HG03457 (cell line): ENCODE results near the gene ZNF485.
"Not testable (repeated sequence)": the region's sequence is repeated elsewhere in the genome, so short reads cannot be mapped to it uniquely, and the experiment has no call there.

Experiments
- ATAC-seq: cut with Tn5 transposase; IDR thresholded peaks from one replicate; pipeline ENCODE4 v1.9.1; 2021; ENCODE audit warnings: moderate number of reproducible peaks; ENCODE audit not compliant: unreplicated experiment

The ZNF485 gene

DNA sequence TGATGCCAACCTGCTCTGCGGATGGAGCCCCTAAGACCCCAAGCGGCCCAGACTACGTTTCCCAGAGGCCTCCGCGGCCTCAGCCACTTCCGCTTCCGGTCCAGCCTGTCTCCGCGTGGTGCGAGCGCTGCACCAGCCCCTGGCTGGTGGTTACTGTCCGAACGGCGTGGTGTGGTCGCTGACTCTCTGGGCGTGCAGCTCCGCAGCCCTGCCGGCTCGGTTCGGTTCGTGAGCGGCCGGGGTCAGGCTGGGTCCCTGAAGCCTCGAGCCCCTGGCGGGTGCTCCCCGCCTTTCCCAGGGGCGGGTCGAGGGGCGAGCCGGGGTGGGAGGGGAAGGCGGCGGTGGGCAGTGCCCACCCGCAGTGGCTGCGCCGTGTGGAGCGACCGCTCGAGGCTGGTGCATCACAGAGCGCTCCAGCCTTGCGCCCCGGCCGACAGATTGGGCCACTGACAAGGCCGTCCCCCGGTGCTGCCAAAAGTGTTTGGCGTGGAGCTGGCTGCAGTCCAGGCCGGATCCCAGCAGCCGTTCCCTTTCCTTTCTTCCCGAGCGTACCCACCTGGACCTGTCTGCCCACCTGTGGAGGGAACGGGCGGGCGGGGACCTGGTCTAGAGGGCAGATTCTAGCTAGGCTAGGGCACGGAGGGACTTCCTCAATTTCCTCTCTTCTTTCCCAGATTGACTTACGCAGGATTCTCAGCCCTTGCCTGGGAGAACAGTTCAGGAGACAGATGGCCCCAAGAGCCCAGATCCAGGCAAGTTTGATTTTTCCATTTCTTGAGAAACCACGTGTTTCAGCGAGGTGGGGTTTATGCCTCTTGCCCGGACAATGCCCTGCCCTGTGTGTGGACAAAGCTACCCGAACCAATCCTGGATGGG, at the start of gene ZNF485:
Gene ZNF485, plus strand, starts transcription at position 116 of the 876 bp plus-strand sequence. Its CDS starts 613 bp downstream, at position 729.
- peak; percentile 97 for ATAC-seq

DNA sequence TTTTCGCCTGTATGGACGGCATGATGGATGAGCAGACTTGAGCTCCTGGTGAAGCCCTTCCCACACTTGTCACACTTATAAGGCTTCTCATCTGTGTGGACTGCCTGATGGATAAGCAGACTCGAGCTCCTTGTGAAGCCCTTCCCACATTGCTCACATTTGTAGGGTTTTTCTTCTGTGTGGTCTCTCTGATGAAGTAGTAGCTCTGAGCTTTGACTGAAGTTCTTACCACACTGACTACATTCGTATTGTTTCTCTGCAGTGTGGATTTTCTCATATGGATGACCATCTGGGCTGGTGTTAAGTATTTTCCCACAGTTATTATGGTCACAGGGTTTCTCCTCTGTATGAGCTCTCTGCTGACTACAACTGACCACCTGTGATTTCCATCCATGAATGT, 49.0 kb upstream of the ZNF485 start:
- ATAC-seq: no peak

DNA sequence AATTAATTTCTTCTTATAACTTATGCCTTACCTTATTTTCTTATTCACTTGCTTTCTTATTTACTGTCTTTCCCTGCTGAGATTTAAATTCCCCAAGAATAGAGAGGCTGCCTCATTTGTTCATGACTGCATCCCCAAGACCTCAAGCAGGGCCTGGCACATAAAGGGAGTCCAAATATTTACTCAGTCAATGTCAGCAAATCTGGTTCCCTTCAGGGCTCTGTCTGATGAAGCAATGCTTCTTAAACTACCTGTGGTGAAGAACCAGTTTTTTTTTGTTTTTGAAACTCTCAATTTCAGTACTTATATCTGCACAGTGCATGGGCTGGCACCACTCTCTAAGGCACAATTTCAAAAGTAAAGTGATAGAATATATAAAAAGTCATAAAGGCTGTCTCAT, 36.6 kb upstream of the ZNF485 start:
- ATAC-seq: no peak

DNA sequence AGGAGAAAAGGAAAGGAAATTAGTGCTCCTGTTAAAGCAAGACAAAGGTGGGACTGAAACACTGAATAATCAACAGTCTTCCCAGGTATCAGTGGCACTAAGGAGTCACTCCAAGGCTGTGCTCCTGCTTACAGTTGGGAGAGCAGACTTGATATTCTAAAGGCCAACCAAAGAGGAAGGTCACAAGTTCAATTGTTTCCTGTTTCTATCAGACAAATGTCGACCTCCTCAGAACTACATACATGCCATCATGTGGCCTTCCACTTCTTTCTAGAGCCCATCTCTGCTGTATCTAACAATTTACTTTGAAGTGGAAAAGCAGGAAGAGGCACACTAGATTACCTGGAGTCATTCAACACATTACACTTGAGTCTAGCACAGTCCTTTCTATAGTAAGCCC, 35.3 kb upstream of the ZNF485 start:
- no peak for ATAC-seq

DNA sequence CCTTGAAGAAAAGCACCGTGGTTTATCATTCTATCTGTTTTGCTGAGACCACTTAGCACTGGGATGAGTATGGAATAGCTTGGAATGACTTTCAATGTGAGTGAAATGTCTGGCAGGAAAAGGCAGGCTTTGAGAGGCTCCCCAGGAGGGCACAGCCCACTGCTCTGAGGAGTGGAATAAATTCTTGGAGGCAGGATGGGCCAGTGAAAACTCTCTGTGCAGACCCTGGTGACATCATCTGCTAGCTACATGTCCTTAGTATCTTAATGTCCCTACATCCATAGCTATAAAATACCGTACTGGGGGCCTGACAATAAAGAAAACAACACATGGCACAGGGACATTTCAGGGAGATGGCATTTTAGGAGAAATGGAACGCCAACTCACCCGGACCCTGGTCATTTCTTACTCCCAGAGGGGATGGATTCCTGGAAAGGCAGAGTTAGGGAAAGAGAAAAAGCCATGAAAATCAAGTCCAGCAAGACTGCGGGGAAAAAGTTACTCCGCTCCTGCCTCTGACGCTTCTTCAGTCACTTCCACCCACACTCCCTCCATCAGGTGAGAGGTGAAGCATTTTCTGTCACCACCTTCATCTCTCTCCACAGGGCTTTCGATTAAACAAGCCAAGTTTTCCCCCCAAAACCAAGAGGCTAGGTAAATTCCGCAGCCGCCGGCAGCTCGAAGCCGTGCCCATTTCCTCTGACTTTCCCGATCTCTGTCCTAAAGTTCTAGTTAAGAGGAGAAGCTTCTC, 32.8 kb upstream of the ZNF485 start:
- ATAC-seq: no peak

DNA sequence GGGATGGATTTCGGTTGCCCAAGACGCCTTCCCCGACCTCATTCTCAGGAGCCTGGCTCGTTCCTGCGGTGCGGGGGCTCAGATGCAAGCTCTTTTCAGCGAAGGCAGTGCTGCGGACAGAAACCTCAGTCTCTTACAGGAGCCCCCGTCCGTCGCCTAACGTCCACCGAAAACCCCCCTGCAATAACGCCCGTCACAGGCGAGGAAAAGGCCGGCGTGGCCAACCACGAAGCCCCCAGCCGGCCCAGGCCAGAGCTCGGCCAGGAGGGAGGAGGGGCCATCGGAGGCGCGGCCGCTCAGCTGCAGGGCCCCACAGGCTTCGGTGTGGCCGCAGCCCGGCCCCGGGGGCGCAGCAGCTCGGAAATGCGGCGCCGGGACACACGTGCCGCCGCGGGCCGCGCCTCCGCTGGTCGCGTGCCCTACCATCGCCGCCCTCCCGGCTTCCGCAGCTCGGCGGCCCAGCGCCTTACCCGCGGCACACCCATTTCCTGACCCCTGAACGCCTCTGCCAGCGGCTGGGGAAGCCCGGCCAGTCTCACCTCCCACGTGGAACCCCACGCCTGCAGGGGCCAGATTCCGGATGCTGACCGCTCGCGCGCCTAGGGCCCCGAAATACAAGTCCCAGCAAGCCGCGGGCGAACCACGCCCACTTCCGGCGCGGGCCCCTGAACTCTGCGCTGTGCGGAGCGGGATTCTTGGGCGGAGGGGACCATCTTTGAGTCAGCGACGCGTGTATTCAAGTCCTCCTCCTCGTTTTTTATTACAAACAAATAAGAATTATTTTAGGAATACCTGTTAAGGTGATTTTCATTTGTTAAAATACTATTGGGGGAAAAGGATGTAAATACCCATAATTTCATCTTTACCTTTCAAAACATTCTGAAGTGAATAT, 32.0 kb upstream of the ZNF485 start, which contains the start of gene ZNF239:
Gene ZNF239, minus strand, starts transcription at position 616 of the 892 bp plus-strand sequence. CDS start 16,537 bp downstream, outside the sequence.
- ATAC-seq: peak; percentile 87

DNA sequence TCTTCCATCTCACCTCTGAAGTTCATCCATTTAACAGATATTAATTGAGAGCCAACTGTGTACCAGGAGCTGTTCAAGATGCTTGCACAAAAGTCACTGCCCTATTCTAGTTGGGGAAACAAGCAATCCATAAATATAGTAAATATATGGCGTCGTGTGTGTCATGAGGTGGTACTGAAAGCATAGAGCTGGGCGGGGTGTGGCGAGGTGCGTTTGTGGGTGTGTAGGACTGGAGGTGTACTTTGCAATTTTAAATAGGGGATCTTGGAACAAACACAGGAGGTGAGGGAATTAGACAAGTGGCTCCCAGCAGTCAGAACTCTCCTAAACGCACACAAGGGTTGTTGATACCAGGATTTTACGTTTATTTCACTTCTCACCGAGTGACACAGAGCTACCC, 31.3 kb upstream of the ZNF485 start:
- ATAC-seq: no peak

DNA sequence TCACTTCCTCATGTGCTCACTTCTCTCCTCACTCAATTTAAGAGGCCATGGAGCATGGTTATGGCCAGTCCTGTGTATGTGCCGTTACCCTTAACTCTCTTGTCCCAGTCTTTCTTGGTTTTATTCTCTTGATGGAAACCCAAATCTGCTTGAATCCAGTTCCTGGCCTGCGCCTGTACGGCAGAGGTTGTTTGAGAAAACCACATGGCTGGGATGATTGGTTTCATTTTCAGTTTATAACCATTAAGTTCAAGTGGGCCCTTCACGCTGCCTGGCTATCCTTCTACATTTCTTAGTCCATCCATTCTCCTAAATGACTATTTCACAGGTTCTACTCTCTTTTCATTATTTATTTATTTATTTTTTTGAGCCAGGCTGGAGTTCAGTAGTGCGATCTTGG, 30.2 kb upstream of the ZNF485 start:
- no peak for ATAC-seq

DNA sequence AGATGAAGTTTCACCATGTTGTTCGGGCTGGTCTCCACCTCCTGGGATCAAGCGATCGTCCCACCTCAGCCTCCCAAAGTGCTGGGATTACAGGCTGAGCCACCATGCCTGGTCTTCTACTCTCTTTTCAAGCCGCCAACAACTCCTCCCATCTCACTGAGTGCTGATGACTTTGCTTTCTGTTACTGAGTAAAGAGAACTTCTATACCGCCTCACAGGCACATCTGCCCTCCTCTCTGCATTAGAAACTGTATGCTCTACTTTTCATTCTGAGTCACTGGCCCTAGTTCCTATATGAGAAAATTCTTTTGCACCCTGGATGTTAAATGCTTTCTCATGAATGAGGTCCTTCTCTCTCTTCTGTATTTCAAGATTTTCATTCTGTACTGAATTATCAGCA, 29.7 kb upstream of the ZNF485 start:
- ATAC-seq: no peak

DNA sequence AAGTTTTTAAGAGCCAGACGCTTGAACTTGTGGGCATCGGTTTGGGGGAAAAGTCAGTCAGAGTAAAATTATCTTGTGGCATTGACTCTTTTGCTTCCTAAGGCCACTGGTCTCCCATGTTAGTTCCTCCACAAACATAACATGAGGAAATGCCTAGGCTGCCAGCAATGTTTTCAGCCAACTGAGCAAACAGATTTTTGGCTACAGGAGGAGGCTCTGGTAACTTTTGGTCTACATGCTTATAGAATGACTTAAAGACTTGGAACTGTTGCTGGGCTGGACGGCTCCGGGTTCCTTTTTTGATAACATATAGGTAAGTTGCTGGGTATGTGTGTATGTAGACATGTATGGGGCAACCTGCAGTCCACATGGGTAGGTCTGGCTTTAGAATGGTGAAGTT, 22.2 kb upstream of the ZNF485 start:
- no peak for ATAC-seq

DNA sequence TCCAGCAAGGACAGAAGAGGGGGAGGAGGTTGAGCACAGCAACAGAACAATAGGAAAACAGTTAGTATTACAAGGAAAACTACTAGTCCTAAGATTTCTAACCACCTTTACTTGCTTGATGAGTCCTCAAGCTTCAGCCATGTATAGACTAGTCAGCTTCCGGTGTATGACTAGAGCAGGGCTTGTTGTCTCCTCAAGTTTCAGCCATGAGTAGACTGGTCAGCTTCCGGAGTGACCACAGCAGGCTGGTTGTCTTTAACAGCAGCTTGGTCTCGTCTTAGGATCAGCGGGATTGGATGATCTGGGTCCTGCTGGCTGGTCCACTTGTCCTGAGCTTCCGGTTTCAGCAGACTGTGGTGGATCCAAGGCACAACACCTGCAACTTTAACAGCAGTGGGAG, 21.2 kb upstream of the ZNF485 start:
- no peak for ATAC-seq

DNA sequence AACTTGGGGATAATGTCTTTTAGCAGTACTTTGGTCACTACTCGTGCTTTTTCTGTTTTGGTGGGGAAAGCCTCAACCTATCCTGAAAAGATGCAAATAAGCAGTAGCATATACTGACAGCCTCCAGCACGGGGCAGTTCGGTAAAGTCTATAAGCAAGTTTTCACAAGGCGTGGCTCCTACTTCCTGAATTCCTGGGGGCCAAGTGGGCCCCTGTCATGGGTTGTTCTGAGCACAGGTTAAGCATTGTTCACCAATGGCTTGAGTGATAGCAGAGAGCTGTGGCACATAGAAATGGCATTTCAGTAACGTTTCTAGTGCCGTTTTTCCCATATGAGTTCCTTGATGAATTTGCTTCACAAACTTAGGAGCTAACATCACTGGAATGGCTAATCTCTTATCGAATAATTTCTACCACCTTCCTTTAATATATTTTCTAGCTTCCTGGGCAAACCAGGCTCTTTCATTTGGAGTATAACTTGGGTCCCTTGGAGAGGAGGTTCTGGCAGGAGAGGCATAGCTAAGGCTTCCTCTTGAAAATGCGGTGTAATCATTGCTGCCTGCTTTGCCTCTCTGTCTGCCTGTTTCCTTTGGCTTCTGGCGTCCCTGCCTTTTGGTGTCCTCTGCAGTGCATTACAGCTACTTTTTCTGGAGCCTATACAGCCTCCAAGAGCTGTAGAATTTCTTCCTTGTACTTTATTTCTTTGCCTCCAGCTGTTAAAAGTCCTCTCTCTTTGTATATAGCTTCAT, 20.1 kb upstream of the ZNF485 start:
- no peak for ATAC-seq

DNA sequence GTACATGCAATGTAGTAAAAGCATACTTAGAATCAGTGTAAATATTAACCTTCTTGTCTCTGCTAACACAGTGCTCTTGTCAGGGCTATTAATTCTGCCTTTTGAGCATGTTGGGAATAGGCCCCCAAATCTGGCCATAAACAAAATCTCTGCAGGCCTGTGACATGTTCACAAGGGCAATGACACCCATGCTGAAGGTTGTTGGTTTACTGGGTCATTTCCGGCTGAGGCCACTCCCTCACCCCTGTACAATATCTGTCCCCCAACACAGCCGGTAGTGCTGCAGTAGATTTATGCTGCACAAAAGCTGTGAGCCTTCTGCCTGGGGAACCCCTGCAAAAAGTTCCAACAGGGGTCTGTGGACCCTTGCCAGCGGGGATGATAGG, 19.5 kb upstream of the ZNF485 start:
- ATAC-seq: not testable (repeated sequence)

DNA sequence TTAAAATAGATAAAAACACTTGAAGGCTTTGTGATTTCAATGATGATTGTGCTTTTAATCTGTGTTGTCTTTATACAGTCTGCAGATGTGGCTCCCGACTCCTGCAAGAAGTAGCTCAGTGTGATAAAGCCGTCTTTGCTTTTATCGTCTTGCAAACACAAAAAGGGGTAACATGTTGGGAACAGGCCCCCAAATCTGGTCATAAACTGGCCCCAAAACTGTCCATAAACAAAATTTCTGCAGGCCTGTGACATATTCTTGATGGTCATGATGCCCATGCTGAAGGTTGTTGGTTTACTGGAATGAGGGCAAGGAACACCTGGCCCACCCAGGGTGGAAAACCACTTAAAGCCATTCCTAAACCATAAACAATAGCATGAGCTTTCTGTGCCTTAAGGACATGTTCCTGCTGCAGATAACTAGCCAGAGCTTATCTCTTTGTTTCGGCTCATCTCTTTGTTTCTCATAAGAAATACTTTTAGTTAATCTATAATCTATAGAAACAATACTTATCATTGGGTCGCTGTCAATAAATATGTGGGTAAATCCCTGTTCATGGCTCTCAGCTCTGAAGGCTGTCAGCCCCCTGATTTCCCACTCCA, 14.8 kb upstream of the ZNF485 start:
- no peak for ATAC-seq

DNA sequence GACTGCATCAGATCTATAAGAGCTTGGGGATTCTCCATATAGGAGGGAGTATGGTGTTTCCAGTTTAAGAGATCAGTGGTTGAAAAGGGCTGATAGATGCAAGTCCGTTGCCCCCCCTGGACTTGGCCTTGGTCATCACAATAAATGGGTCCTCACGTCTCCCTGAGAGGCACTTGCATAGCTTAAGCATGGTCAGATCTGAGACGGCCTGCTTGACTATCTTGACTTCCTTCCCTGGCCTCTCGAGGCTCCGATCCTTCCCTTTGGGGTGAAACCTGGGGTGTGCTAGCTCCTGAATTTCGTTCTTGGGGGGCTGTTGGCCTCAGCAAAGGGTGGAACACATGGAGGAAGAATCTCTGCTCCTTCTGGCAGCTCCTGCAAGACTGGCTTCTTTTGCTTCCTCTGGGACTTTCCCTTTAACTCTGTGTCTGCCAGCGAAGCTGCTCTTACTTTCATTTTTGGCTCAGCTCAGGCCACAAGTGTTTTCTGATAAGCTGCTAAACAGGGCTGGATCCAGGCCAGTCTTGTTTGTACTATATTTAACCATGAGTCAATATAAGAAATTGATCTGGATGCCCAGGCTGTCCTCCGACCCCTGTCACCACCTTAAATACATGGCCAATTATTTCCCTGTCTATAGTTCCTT, 11.2 kb upstream of the ZNF485 start:
- peak; percentile 92 for ATAC-seq

DNA sequence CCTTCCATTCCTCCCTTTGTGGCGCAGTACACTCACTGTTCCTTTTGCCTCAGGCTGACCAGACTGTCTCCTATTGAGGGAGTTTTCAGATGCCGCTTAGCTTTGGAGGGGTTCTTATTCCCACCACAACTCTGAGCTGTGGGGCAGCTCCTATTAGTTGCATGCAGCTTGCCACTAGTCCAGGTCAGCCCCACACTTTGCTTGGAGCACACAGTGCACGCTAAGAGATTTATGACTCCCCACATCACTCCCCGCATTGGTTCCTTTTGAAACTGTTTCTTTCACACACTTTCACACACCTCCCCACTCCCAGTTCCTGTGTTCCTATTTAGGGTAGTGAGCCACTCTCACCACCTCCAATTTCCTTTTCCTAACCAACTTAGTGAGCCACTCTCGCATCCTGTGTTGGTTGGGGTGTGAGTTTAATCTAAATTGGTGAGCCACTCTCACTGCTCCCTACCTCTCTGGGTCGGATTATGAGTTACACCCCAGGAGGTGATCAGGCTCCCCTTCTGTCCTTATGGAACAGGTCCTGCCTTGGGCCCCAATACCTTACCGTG, 10.4 kb upstream of the ZNF485 start:
- ATAC-seq: peak; percentile 45

DNA sequence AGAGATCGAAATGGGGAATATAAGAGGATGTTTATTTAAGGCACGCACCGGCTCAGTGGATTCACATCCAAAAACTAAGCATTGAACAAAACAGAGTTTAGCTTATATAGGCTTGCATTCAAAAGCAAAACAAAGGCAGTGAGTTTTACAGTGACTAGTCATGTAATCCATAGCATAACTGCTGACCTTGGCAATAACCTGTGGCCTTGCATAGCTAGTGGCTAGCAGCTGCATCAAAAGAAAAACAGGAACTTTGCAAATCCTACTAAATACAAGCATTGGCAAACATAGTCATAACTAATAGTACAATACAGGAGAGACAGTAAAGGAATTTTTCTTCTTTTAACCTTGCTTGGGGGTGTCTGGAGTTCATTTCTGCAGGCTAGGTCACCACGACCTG, 9.7 kb upstream of the ZNF485 start:
- ATAC-seq: no peak

DNA sequence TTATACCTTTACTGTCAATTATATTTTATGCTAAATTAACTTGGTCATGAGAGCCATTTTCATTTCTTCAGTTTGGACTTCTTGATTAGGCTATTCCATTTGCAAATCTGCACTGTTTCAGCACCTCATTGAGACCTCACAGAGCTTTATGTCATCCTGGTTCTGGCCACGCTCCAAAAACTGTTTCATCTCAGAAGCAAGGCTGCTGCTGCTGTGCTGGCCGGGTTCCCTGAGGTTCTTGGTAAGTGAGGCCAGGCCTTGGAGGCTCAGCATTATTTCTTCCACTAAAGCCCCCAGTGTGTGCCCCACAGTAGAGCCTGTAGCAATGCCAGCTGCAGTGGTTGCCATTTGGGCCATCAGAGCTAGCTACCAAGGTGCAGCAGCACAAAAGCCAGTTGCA, 7.8 kb upstream of the ZNF485 start:
- ATAC-seq: no peak

DNA sequence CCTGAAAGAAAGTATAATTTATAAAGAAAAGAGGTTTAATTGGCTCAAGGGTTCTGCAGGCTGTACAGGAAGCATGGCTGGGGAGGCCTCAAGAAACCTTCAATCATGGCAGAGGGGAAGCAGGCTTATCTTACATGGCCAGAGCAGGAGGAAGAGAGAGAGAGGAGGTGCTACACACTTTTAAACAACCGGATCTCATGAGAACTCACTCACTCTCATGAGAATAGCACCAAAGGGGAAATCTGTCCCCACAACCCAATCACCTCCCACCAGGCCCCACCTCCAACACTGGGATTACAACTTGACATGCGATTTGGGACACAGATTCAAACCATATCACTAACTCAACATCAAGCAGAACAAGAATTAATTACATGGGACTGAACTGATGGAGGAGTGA, 6.9 kb upstream of the ZNF485 start:
- ATAC-seq: no peak
